Left cardiac atrium (tissue), 4 donors: ENCODE results near the gene ARPC1A. TPM values are rescaled to one million over a fixed set of nuclear protein-coding genes. Genes with fewer than 3 reads are reported as not detected.
"Not testable (repeated sequence)": the region's sequence is repeated elsewhere in the genome, so short reads cannot be mapped to it uniquely, and the experiment has no call there.

Experiments
- ATAC-seq, 2 donors: fragments of 200-7000 bp; cut with Tn5 transposase; one replicate each; pipeline ENCODE4 v1.9.1; 2020; ENCODE audit warnings: mild to moderate bottlenecking in 2 of 2, moderate library complexity in 2 of 2
- DNase-seq: peaks from one replicate; pipeline ENCODE4 v3.0.0-alpha.2; 2020
- intact Hi-C, 2 donors: fragments of 100-400 bp; cut with DNase I; formaldehyde crosslinking; loops; one replicate each; pipeline versions ENCODE4 v1.14.1 to v1.15.1; 2022 to 2023
- total RNA-seq, 2 donors: library from RNA; stranded (reverse); fragmentation: NEBNext Ultra II Directional; extraction: Animal tissue kit (Norgen Biotek cat#: 25700); gene quantifications; one replicate each; pipeline ENCODE4 v1.2.1, GENCODE V29; 2021
- donor health status: DM: no; HTN: yes; CAD: no.
- donor health status: DM: no; HTN: yes; CAD: no; lungs with severe emphysema.
- donor health status: DM: yes; HTN: yes; CAD: no.
- donor health status: Dilated cardiomyopathy.

Gene ARPC1A
- total RNA-seq, 2 donors from 2014 or later, result 98.8 to 112 TPM

DNA sequence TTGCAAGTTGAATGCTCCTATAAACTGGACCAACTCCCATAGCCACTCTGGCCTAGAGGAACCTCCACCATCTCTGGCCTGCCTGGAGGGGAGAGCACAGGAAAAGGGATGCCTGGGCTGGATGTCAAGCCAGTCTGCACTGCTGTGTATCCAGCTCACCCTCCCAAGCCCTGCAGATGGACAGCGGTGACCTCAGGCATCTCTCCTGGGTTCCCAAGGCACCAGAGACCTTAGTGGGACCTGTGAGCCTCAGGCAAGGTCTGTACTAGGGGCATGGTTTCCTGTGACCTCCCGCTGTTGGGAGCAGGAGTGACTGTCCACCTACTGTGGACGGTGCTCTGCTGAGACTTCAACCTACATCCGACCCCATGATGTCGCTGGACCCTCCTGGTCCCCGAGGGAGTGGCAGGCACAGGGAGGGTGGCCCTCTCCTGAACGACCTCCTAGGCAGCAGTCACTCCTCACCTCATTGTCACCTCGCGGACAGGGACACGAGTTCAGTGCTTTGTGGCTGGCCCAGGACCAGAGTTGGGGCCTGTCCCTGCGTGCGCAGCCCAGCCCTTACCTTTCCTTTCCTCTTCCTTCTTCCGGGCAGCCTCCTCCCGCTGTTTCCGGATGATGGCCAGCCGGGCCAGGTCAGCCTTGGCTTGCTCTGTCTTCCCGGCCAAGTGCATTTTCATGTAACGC, 71.7 kb downstream of the ARPC1A start:
- no peak for DNase-seq
- intact Hi-C loops, result no loop called here
- ATAC-seq, result no peak

DNA sequence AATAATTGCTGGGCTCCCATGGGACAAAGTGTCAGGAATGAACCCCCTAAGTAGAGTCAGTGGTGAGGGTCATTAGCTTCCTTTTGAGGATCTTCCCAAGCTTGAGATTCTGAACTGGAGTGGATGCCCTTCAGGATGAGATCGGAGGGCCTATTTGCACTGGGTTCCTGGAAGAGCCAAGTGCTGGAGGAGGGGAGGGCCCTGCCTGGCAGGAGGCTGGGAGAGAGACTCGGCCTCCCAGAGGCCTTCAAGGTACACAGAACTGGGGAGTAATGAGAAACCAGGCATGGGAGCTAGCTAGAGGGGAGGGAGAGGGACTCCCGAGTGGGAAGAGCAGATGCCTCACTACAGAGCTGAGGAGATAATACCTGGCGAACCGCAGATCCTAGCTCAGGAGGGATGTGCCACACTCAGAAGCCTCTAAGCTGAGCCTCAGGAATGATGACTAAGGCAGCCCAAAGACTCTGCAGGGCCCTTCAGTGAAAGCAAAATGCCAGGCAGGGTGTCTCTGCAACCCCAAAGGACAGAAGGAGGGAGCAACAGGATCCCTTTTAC, 73.3 kb downstream of the ARPC1A start:
- DNase-seq, result no peak
- ATAC-seq, result no peak
- intact Hi-C loops, result no loop called here

DNA sequence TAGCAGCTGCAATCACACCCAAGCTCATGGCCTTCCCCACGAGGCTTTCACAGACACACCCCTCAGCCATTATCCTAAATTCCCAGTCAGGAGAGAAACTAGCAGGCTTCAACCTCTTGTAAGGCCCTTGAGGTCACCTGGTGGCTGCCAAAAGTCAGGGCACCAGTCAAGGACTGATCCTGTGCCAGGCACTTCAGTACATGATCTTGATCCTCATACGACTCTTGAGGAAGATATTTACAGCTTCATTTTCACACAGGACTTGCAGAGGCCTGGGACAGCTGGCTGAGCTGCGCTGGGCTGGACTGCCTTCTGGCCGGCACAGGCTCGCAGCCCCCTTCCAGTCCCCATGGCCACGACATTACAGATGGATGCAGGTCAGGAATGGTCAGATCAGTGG, 73.9 kb downstream of the ARPC1A start:
- ATAC-seq (no peak), DNase-seq (no peak)
- intact Hi-C loops, result no loop called here

DNA sequence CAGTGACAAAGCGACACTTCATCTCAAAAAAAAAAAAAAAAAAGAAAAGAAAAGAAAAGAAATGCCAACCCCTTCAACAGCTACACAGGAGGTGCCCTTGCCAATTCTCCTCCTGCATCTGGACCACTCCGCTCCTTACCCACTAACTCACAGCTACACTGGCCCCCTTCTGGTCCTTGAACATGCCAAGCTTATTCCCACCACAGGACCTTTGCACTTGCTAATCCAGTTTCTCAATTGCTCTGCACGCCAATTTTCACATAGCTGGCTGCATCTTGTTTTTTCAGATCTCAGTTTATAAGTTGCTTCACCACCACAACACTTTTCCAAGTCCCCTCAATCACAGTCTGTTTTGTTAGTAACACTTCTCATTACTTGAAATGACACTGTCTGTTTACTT, 77.2 kb downstream of the ARPC1A start:
- intact Hi-C loops, result no loop called here
- ATAC-seq (no peak), DNase-seq (no peak)

DNA sequence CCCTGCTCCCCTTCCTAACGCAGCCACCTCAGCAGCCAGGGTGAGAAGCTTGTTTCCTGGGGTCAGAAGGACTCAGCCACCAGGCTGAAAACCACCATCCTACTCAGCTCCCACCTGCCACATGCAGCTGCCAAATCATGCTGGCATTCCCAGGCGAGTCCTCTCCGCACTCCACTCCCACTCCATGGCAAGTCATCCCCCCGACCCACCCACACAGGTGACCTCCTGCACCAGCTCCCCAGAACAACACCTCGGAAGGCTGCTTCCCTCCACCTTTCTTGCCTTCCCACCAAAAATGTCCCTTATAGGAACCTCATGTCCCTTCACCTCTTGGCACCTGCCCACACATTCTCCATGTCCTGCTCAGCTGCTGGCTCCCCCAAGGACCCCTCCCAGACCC, 78.1 kb downstream of the ARPC1A start:
- DNase-seq (no peak), ATAC-seq (no peak)
- intact Hi-C loops, result no loop called here

DNA sequence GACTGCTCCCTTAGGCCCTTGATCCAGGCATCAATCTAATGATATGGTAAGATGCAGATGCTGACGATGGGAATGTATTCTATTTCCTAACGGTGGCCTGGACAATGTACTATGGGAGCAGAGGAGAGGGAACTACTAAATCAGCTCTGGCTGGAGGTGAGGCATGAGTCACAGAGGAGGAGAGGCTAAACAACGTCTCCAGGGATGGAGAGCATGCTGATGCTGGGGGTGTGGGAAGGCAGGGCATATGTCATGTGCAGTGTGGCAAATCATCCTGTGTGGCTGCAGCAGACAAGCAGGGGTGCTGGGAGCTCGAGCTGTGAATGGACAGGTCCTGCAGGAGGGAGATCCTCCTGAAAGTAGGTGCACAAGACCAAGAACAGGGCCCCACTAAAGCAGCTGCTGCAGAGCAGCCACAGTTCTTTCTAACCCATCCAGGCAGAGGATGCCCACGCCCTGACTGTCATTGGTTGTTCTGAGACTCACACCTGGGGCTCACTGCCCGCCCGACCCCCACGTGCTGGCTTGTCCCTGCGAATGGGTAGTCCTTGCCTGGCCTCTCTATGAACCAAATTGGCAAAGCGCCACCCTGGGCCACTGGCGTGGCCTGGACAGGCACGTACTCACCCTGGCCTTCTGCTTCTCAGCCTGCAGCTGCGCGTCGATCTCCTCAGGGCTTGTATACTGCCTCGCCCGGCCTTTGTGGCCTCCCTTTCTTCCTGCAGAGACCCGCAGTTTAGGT, 78.7 kb downstream of the ARPC1A start:
- intact Hi-C loops, result no loop called here
- ATAC-seq, result no peak
- DNase-seq, result peak; percentile 46

DNA sequence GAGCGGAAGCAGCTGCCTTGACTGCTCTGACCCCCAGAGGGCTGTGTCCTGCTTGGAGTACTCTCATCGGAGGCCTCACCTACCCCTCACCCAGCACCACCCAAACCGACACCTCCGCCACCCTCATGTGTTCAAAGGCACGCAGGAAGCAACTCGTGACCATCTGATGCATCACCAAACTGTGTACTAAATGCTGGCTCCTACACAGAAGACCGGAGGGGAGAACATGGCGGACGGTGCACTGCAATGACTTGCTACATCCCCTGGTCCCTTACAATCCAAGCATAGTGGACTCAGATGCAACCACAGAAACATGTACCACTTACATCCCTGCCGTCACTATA, 79.3 kb downstream of the ARPC1A start:
- DNase-seq (no peak), ATAC-seq (no peak)
- intact Hi-C loops, result no loop called here

DNA sequence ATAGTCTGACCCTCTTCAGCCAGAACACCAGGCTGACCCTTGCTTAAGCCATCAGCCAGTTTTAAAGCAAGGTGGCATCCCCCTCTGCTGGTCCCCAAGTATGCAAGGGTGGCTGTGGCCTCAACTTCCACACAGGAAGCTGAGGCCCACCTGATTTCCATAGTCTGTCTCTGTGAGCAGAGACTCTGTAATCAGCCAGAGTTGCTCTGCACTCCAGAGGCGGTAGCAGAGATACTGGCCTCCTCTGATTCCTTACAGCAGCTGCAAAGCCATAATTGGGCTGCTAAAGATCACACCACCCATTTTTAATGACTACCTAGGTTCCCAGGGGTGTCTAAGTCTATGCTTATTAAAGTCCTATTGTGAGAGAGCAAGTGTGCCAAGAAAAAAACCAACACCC, 80.9 kb downstream of the ARPC1A start:
- intact Hi-C loops, result no loop called here
- ATAC-seq (no peak), DNase-seq (no peak)

DNA sequence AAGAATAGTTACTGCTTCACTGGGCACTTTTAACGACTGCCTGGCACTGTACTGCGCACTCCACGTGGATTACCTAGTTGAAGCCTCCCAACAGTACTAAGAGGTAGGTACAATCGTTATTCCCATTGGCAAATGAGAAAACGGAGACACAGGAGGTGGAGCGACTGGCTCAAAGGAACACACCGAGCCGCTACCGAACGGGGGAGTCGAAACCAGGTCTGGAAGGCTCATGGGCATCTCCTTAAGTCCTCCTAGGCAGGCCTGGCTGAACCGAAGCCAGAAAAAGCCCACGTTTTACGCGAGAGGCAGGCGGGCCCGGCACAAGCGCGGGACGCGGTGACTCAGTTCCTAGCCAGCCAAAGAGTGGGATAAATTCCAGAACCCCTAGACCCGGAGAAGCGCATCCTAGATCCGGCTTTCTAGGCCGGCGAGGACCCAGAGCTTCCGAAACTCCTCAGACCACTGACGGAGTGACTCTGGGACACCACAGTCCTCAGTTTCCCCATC, 82.2 kb downstream of the ARPC1A start:
- ATAC-seq (peak; percentile 36 to 76), DNase-seq (peak; percentile 83)
- intact Hi-C loops, result no loop called here

DNA sequence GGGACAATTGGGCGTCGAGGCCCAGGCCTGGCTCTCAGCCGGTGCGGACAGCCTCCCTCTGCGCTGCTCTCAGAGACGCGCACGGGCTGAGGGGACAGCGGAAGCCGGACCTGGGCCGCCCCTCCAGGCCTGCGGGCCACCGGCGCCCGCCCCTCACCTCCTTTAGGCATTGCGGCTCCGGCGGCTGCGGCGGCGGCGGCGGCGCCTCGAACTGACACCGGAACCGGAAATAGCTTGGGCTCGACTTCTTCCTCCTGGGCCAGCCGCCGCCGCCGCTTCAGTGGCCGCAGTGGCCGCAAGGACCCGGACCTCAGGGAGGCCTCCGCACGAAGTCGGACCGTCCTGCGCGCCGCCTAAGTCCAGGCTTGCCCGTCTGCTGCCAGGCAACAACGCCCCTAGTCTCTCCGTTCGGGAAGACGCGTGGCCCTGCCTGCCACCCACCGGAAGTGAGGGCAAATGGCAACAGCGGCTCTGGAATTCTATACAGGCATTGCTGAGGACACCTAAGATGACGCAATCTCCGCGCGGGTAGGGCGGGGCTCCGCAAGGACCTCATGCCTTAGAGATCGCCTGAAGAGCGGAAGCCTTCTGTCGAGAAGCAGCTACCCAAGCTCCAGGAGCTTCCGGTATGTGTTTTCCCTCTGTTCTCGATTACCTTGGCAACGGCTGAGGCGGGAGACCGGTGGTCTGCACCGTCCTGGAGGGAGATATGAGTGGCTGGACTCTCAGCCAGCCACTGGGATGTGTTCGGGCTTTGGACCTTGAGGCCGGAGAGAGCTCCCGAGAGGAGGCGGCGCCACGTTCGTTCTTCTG, 82.9 kb downstream of the ARPC1A start, which contains the start of the genes BUD31 and PDAP1:
Gene BUD31, plus strand, starts transcription at position 591 of the 813 bp plus-strand sequence. CDS start 2,124 bp downstream, outside the sequence.
Gene PDAP1, minus strand, starts transcription at position 219 of the 813 bp plus-strand sequence. Its CDS starts 49 bp downstream, at position 170.
- intact Hi-C loops, result no loop called here
- ATAC-seq (peak; percentile 94 to 95), DNase-seq (peak; percentile 95)

DNA sequence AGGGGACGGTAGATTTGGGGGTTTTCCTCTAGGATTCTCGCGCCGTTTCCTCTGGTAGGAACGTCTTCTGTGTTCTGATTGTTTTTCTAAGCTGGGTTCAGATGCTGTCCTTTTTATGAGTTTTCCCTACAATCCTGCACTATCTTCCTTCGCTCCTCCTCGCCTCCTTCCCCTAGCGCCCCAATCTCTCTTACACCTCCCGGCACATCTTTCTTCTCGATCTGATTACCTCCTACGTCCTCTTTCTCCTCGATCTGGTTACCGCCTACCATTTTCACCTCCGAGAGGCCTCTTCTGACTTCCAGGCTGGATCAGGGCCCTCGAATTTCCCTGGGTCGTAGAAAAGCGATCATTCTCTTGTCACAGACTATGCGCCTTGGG, 83.5 kb downstream of the ARPC1A start:
- no peak for ATAC-seq
- intact Hi-C loops, result no loop called here
- DNase-seq, result no peak

DNA sequence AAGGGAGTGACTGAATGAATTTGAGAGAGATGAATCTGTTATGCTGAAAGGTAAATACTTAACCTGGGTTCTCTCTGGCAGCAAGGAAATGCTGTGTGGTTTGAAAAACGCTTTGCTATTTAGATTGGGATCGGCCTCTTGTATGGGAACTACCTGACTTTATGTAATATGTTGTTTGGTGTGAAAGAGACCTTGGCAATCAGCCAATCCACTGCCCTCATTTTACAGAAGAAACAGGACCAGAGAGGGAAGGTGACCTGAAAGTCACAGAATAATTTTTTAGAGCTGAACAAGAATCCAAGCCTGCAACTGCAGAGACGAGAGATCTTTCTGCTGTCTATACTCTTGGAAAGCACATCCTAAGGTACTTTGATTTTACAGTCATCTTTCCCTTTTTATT, 84.1 kb downstream of the ARPC1A start:
- DNase-seq (no peak), ATAC-seq (no peak)
- intact Hi-C loops, result no loop called here

DNA sequence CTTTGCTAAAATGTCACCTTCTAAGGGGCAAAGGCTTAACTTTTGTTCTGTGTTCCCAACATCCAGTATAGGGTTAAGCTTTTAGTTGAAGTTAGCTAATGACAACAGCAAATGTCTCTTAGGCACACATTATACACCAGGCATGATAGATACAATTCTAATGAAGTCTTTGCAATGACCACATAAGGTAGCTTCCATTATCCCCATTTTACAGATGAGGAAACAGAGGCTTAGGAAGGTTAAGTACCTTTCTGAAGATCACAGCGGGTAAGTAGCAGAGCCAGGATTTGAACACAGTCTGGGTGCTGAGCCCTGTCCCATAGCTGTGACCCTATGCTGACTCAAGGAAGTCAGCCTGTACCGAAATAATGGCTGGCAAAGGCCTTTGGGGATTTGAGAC, 84.9 kb downstream of the ARPC1A start:
- ATAC-seq (no peak), DNase-seq (no peak)
- intact Hi-C loops, result no loop called here

DNA sequence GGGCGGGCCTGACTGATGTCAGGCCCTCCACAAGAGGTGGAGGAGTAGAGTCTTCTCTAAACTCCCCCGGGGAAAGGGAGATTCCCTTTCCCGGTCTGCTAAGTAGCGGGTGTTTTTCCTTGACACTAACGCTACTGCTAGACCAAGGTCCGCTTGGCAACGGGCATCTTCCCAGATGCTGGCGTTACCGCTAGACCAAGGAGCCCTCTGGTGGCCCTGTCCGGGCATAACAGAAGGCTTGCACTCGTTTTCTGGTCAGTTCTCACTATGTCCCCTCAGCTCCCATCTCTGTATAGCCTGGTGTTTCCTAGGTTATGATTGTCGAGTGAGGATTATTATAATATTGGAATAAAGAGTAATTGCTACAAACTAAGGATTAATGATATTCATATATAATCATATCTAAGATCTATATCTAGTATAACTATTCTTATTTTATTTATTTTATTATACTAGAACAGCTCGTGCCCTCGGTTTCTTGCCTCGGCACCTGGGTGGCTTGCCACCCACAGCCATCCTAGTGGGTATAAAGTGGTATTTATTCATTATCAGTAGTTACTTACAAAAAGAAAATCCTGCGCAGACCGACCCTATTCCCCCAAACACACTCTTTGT, 89.9 kb downstream of the ARPC1A start:
- ATAC-seq, intact Hi-C loops: not testable (repeated sequence)
- peak; percentile 74 for DNase-seq

Other genes starting within 250 kb of the ARPC1A start
- 10 to 100 TPM; 11.2 to 15.7 TPM for gene SMURF1, start 181.8 kb upstream of the ARPC1A start, total RNA-seq
- gene KPNA7, start 117.8 kb upstream of the ARPC1A start, total RNA-seq, result not detected
- gene MYH16, start 53.1 kb upstream of the ARPC1A start, total RNA-seq, result not detected
- 10 to 100 TPM; 71.7 to 88.0 TPM for gene ARPC1B, start 48.8 kb downstream of the ARPC1A start, total RNA-seq
- 10 to 100 TPM; 76.0 to 96.8 TPM for gene PDAP1, start 82.7 kb downstream of the ARPC1A start, total RNA-seq
- 10 to 100 TPM; 44.9 to 51.7 TPM for gene BUD31, start 83.1 kb downstream of the ARPC1A start, total RNA-seq
- 1 to 10 TPM; 2.6 to 2.8 TPM for gene PTCD1, start 112.9 kb downstream of the ARPC1A start, total RNA-seq
- 10 to 100 TPM; 18.2 to 18.8 TPM for gene CPSF4, start 113.0 kb downstream of the ARPC1A start, total RNA-seq
- gene ATP5MF, start 140.3 kb downstream of the ARPC1A start, total RNA-seq, result 100 to 1,000 TPM; 617 to 633 TPM
- 1 to 10 TPM; 2.9 to 3.2 TPM for gene ZNF789, start 147.0 kb downstream of the ARPC1A start, total RNA-seq
- gene ZNF394, start 174.4 kb downstream of the ARPC1A start, total RNA-seq, result 10 to 100 TPM; 17.3 to 19.6 TPM
- gene ZKSCAN5, start 178.8 kb downstream of the ARPC1A start, total RNA-seq, result 1 to 10 TPM; 6.1 to 6.3 TPM
- 1 to 10 TPM; 5.4 to 5.6 TPM for gene FAM200A, start 226.2 kb downstream of the ARPC1A start, total RNA-seq
- gene ZNF655, start 232.7 kb downstream of the ARPC1A start, total RNA-seq, result 10 to 100 TPM; 31.5 to 45.1 TPM